GM21390 (cell line): ENCODE measurements around the gene ECSIT.
"Not testable (repeated sequence)": the region's sequence is repeated elsewhere in the genome, so short reads cannot be mapped to it uniquely, and the experiment has no call there.

ENCODE experiments used
- ATAC-seq: cut with Tn5 transposase; IDR thresholded peaks from one replicate; pipeline ENCODE4 v1.9.1; 2021; ENCODE audit not compliant: unreplicated experiment

The ECSIT gene

GRCh38 chr19:11479090-11479897 is 49.6 kb downstream of the ECSIT start:
- no peak for ATAC-seq

- no peak for ATAC-seq
These were observed 50.5 kb downstream of the ECSIT start for GRCh38 chr19:11478167-11479089.

- no peak for ATAC-seq
These were observed 53.1 kb downstream of the ECSIT start for GRCh38 chr19:11475861-11476260.

- ATAC-seq = not testable (repeated sequence)
These were observed 53.6 kb downstream of the ECSIT start for GRCh38 chr19:11475343-11475742.

DNA sequence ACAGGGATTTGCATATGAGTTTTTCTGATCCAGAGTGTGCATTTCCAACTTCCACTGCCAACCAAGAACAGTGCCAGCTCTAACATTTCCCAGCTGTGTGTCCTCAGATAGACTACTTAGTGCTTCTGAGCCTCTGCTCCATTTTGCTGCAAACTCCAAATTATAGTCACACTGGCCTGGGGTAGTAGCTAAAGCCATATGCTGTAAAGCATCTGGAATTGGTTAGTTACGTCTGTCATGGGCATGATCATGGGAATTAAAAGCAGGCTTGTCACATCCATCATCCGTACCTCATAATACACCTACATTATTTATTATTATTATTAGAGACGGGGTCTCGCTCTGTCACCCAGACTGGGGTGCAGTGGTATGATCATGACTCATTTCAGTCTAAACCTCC is 55.2 kb downstream of the ECSIT start:
- no peak for ATAC-seq

DNA sequence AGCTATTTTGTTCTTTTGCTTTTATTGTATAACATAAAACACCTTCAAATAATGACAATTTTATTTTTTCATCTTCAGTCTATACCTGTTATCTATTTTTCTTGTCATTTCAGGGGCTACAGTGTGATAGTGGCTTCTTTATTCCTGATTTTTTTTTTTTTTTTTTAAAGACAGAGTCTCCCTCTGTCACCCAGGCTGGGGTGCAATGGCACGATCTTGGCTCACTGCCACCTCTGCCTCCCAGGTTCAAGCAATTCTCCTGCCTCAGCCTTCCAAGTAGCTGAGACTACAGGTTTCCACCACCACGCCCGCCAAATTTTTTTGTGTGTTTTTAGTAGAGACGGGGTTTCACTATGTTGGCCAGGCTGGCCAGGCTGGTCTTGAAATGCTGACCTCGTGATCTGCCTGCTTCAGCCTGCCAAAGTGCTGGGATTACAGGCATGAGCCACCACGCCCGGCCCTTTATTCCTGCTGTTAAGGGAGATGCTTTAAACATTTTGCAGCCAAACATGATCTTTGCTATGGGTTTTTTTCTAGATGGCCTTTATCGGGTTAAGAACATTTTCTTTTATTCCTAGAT is 60.6 kb downstream of the ECSIT start:
- not testable (repeated sequence) for ATAC-seq

DNA sequence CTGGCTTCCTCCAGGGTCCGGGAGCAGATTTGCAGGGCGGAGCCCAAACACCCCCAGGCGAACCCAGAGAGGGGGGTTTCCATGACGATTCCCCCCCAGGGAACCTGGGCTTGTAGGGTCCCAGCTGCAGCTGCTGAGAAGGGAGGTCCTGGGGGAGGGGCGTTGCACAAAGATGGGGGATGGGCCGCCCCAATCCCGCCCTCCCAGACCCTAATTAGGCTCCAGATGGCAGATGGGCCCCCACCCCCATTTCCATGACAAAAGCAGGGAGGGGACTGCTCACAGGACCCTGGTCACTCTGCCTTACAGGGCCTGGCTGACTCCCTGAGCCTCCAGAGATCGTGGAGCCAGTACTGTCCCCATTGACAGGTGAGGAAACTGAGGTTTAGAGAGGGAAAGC is 63.3 kb downstream of the ECSIT start:
- no peak for ATAC-seq

DNA sequence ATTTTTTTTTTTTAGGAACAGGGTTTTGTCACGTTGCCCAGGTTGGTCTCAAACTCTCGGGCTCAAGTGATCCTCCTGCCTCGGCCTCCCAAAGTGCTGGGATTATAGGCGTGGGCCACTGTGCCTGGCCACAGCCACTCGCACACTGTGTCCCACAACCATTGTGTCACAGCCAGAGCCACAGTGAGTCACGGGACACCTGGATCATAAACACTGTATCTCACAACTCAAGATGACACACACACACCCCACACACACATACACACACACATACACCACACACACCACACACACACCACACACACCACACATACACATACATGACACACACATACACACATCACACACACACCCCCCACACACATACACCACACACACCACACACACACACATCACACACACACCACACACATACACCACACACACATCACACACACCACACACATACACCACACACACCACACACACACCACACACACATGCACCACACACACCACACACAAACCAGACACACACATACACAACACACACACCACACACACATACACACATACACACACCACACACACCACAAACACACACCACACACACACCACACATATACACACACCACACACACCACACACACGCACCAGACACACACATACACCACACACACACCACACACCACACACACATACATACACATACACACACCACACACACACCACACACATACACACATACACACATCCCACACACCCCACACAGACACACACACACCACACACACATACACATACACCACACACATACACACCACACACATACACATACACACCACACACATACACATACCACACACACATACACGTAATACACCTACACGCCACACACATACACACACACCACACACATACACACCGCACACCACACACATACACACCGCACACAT is 64.3 kb downstream of the ECSIT start:
- no peak for ATAC-seq

GRCh38 chr19:11463391-11463790 is 65.5 kb downstream of the ECSIT start:
- ATAC-seq = no peak

DNA sequence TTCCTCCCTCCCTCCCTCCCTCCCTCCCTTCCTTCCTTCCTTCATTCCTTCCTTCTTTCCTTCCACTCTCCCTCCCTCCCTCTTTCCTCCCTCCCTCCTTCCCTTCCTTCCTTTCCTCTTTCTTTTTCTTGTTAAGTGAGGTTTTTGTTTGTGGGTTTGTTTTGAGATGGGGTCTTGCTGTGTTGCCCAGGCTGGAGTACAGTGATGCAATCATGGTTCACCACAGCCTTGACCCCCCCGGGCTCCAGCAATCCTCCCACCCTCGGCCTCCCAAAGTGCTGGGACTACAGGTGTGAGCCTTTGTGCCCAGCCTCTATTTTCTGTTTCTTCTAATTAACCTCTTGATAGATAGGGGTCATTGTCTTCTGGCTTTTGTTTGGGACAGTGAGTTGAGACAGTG is 67.5 kb downstream of the ECSIT start:
- ATAC-seq = no peak

GRCh38 chr19:11460207-11460606 is 68.7 kb downstream of the ECSIT start:
- no peak for ATAC-seq

- ATAC-seq = not testable (repeated sequence)
These were observed 70.0 kb downstream of the ECSIT start for GRCh38 chr19:11458912-11459311.

DNA sequence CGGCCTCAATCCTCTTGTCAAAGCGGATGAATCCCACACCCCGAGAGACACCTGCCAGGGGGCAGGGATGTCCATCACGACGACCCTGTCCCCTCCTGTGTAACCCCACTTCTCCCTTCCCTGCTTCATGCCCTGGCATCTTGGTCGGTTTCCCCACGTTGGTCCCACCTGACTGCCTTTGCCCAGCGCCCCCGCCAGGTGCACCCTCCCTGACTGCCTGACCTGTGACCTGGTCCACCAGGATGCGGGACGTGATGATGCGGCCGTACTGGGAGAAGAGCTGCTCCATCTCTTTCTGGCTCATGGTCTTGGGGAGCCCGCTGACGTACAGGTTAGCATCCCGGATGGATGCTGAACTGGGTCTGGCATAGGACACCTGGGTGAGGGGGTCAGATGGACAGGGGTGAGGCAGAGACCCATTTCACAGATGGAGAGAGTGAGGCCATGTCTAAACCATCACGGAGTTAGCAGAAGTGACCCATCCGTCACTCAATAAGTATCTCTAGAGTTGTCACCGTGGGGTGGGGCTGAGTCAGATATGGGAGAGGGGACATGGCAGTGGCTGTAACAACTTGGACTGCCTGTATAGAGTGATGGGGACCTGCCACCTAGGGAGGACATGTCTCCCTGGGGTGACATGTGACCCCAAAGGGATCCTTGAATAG is 70.6 kb downstream of the ECSIT start:
- no peak for ATAC-seq

DNA sequence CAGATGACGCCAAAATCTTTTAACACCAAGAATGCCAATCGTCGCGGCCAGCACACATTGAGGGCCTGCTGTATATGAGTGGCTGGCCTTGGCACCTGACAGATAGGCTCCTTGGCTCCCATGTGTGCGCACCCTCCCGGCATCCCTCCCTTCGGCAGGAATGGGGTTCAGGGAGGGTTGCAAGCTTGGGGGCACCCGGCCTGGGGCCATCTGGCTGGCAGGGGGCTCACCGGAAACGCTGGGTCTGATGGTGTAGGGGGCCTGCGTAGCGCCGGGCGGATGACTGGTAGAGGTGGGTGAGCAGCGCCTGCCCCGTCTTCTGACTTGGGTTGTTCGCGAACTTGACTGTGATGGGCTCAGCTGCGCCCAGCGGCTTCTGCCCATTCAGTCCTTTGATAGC is 71.1 kb downstream of the ECSIT start:
- no peak for ATAC-seq

- no peak for ATAC-seq
These were observed 71.8 kb downstream of the ECSIT start for GRCh38 chr19:11457115-11457514.

DNA sequence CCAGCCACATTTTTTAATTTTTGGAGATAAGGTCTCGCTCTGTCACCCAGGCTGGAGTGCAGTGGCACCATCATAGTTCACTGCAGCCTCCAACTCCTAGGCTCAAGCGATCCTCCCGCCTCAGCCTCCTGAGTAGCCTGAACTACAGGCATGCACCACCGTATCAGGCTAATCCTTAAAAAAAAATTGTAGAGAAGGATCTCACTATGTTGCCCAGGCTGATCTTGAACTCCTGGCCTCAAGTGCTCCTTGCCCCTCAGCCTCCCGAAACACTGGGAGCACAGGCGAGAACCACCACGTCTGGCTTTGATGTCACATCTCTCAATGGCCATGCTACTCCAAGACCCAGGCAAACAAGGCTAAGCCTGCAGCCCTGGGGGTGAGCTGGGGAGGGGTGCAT is 72.3 kb downstream of the ECSIT start:
- ATAC-seq = no peak
